HepG2 (cell line): ENCODE data around the gene ABTB2. TPM values are rescaled to one million over a fixed set of nuclear protein-coding genes. Genes with fewer than 3 reads are reported as not detected.

ENCODE experiments used
- ATAC-seq: fragments of 200-7000 bp; cut with Tn5 transposase; 3 replicates; pipeline ENCODE4 v1.9.1; 2020; ENCODE audit warnings: mild to moderate bottlenecking, moderate library complexity
- BruUV-seq: library from RNA; stranded (reverse); fragments of 400-500 nt; replicated peaks from 2 replicates; lab custom pipeline; 2021; lab: Mats Ljungman, UMichigan
- CTCF ChIA-PET: fragments of 300-600 bp; formaldehyde crosslinking; extraction: SDS; loops from one replicate; lab custom pipeline; 2021; ENCODE audit warnings: low total read pairs, inconsistent platforms, low intra/inter-chr PET ratio; lab: Yijun Ruan, JAX
- POLR2A ChIA-PET: fragments of 350-600 bp; sonication (Branson Sonifier 250); formaldehyde crosslinking; loops from one replicate; lab custom pipeline; 2020; ENCODE audit warnings: antibody characterized with exemption, inconsistent platforms; lab: Yijun Ruan, JAX
- DNase-seq: peaks from one replicate; pipeline ENCODE4 v3.0.0-alpha.2; 2015; ENCODE audit warnings: low spot score
- FAIRE-seq: peaks from 3 replicates; lab custom pipeline; 2011; peaks lifted over from hg19 to GRCh38; lab: Jason Lieb, UNC
- H2AFZ ChIP-seq: one replicate; pipeline ENCODE4 v1.6.1; 2011; ENCODE audit warnings: low read length, inconsistent platforms
- H3K27ac ChIP-seq: fragments of 300-600 bp; 3 replicates; pipeline ENCODE4 v1.8.0; 2011; ENCODE audit warnings: mixed run types, mild to moderate bottlenecking, mixed read lengths, low read length, inconsistent platforms; ENCODE audit not compliant: insufficient read depth; ENCODE audit errors: extremely low read length
- H3K27me3 ChIP-seq, 2 experiments: fragments of 200-600 bp in 1 of 2; 2 replicates in 1 of 2; 3 replicates in 1 of 2; pipeline versions ENCODE4 v1.6.0 to v1.8.0; 2011; ENCODE audit warnings: low read length in 2 of 2, mild to moderate bottlenecking in 2 of 2, moderate library complexity in 2 of 2, inconsistent platforms in 1 of 2; ENCODE audit not compliant: insufficient read depth in 2 of 2, control insufficient read depth in 1 of 2
- H3K36me3 ChIP-seq, 2 experiments: fragments of 200-600 bp in 1 of 2; replicated peaks in 1 of 2; 2 replicates in 1 of 2; 3 replicates in 1 of 2; pipeline versions ENCODE4 v1.5.1 to v1.8.0; 2011; ENCODE audit warnings: low read length in 2 of 2, inconsistent platforms in 1 of 2; ENCODE audit not compliant: insufficient read depth in 2 of 2, control insufficient read depth in 1 of 2
- H3K4me1 ChIP-seq: 2 replicates; pipeline ENCODE4 v1.5.1; 2012; ENCODE audit warnings: low read length, inconsistent platforms; ENCODE audit not compliant: insufficient read depth
- H3K4me2 ChIP-seq: 2 replicates; pipeline ENCODE4 v1.6.0; 2011; ENCODE audit warnings: low read depth, low read length, inconsistent platforms
- H3K4me3 ChIP-seq, 3 experiments: fragments of 200-600 bp in 1 of 3; sonication (generic), shearing (Covaris generic) in 1 of 3; replicated peaks in 1 of 3; 2 replicates each; pipeline ENCODE4 v1.5.1; 2011 to 2016; ENCODE audit warnings: low read length in 3 of 3, inconsistent platforms in 2 of 3, low read depth in 2 of 3, mild to moderate bottlenecking in 2 of 3, control low read depth in 1 of 3, mixed read lengths in 1 of 3; ENCODE audit not compliant: insufficient read depth in 1 of 3
- H3K79me2 ChIP-seq: one replicate; pipeline ENCODE4 v1.6.1; 2011; ENCODE audit warnings: low read length, inconsistent platforms; ENCODE audit not compliant: insufficient read depth
- H3K9ac ChIP-seq: 2 replicates; pipeline ENCODE4 v1.6.0; 2011; ENCODE audit warnings: mild to moderate bottlenecking, low read depth, low read length, inconsistent platforms; ENCODE audit not compliant: insufficient read depth
- H3K9me3 ChIP-seq: 2 replicates; pipeline ENCODE4 v1.5.1; 2012; ENCODE audit warnings: mild to moderate bottlenecking, low read length
- H4K20me1 ChIP-seq: 2 replicates; pipeline ENCODE4 v1.6.0; 2011; ENCODE audit warnings: inconsistent platforms, mild to moderate bottlenecking, low read length, moderate library complexity; ENCODE audit not compliant: insufficient read depth
- AHDC1 ChIP-seq: sonication (generic); formaldehyde crosslinking; IDR thresholded peaks from 2 replicates; pipeline ENCODE4 v1.5.1; 2020; ENCODE audit warnings: mild to moderate bottlenecking, missing genetic modification reagents, borderline replicate concordance
- LBX2 ChIP-seq: sonication (generic); formaldehyde crosslinking; IDR thresholded peaks from 2 replicates; pipeline ENCODE4 v1.5.0; 2020; ENCODE audit warnings: missing genetic modification reagents, mild to moderate bottlenecking, borderline replicate concordance
- NFATC3 ChIP-seq: sonication (generic); formaldehyde crosslinking; IDR thresholded peaks from 2 replicates; pipeline ENCODE4 v1.5.1; 2020; ENCODE audit warnings: mild to moderate bottlenecking, missing genetic modification reagents
- PITX1 ChIP-seq: sonication (generic); formaldehyde crosslinking; IDR thresholded peaks from 2 replicates; pipeline ENCODE4 v1.5.1; 2020; ENCODE audit warnings: mild to moderate bottlenecking, missing genetic modification reagents
- POLR2AphosphoS5 ChIP-seq: IDR thresholded peaks from 2 replicates; pipeline ENCODE4 v1.6.1; 2012; ENCODE audit warnings: low read depth, low read length
- RNF2 ChIP-seq: fragments of 450-650 bp; conservative IDR thresholded peaks from 2 replicates; pipeline ENCODE4 v1.6.1; 2016; ENCODE audit warnings: low read depth
- SNRNP70 ChIP-seq: fragments of 200-400 bp; formaldehyde crosslinking; IDR thresholded peaks from 2 replicates; pipeline ENCODE4 v1.6.1; 2017; ENCODE audit warnings: mild to moderate bottlenecking, low read depth, low read length, moderate library complexity
- SRF ChIP-seq: IDR thresholded peaks from 2 replicates; pipeline ENCODE4 v1.6.1; 2011; ENCODE audit warnings: mild to moderate bottlenecking, low read depth, low read length, moderate library complexity
- TOE1 ChIP-seq: sonication (generic); formaldehyde crosslinking; IDR thresholded peaks from 2 replicates; pipeline ENCODE4 v1.4.0; 2020; ENCODE audit warnings: mild to moderate bottlenecking, missing genetic modification reagents
- ZBTB4 ChIP-seq: sonication (generic); formaldehyde crosslinking; IDR thresholded peaks from 2 replicates; pipeline ENCODE4 v1.4.0; 2020; ENCODE audit warnings: missing genetic modification reagents, mild to moderate bottlenecking, borderline replicate concordance
- ZFY ChIP-seq: sonication (generic); formaldehyde crosslinking; IDR thresholded peaks from 2 replicates; pipeline ENCODE4 v1.4.0; 2020; ENCODE audit warnings: missing genetic modification reagents
- ZKSCAN8 ChIP-seq: IDR thresholded peaks from 2 replicates; pipeline ENCODE4 v1.6.1; 2016; ENCODE audit warnings: borderline replicate concordance, missing genetic modification reagents, missing compliant biosample characterization
- ZNF12 ChIP-seq: sonication (generic); formaldehyde crosslinking; IDR thresholded peaks from 2 replicates; pipeline ENCODE4 v1.5.0; 2020; ENCODE audit warnings: missing genetic modification reagents
- ZNF550 ChIP-seq: sonication (generic); formaldehyde crosslinking; IDR thresholded peaks from 2 replicates; pipeline ENCODE4 v1.4.0; 2020; ENCODE audit warnings: mild to moderate bottlenecking, missing genetic modification reagents, borderline replicate concordance
- WGBS: methylation state at CpG from one replicate; pipeline ENCODE4 v1.1.6; 2017; ENCODE audit warnings: low lambda C conversion rate; 5-methylcytosine and 5-hydroxymethylcytosine counted together
- in situ Hi-C: cut with HindIII; loops from 2 replicates; pipeline ENCODE4 v1.10.0; 2017; ENCODE audit warnings: low pct_unique_long_range_greater_than_20kb; ENCODE audit not compliant: extremely low pct_ligation_motif_present
- intact Hi-C: fragments of 100-400 bp; cut with micrococcal nuclease; formaldehyde crosslinking; loops from one replicate; pipeline ENCODE4 v1.10.0; 2022; ENCODE audit not compliant: unreplicated experiment
- polyA plus RNA-seq, 8 experiments: library from polyadenylated mRNA; depleted of rRNA in 3 of 8; stranded (reverse) in 7 of 8; unstranded in 1 of 8; fragments of >200 nt; fragmentation: Illumina TruSeq in 4 of 8; extraction: Trizol in 4 of 8; gene quantifications; 2 replicates each; pipeline versions ENCODE4 v1.2.1 to v1.2.3, GENCODE V29; 2011 to 2016; ENCODE audit warnings: low read depth in 4 of 8, missing spikeins in 1 of 8, mixed read lengths in 1 of 8; ENCODE audit not compliant: insufficient read depth in 1 of 8
- total RNA-seq, 5 experiments: library from RNA; depleted of rRNA; stranded (reverse); fragments of >200 nt; fragmentation: Illumina TruSeq; extraction: Trizol; gene quantifications; 2 replicates each; pipeline ENCODE4 v1.2.3, GENCODE V29; 2016; ENCODE audit warnings: low read depth in 1 of 5

Gene ABTB2
- total and polyA plus RNA-seq, 2 of the 13 experiments (the other 11 are each of a cell fraction or from before 2014, with no cell fraction given) = 5.1 to 15.4 TPM

GRCh38 chr11:34146411-34146810, 211.4 kb downstream of the ABTB2 start:
- Histone ChIP-seq H3K4me3 (no peak overlapping the region), H3K36me3 (peaks cover 44 to 92% of the 10 kb centered on the region in 2 experiments), H3K9me3 (no peaks in the 10 kb centered on the region), H3K4me1 (no peaks in the 10 kb centered on the region), H3K4me2 (no peak overlapping the region), H3K79me2 (no peaks in the 10 kb centered on the region), H4K20me1 (no peaks in the 10 kb centered on the region), H3K27me3 (no peaks in the 10 kb centered on the region), H3K9ac (no peak overlapping the region), H2AFZ (no peak overlapping the region), H3K27ac (no peak overlapping the region)
- WGBS = 95% methylated on average over 11 of the region's 12 CpGs
- POLR2A ChIA-PET = no interaction called here
- intact Hi-C loops = no loop called here
- in situ Hi-C loops = no loop called here
- TF ChIP-seq LBX2 (CRISPR knock-in tag) = no peak
- no peak for TF ChIP-seq PITX1 (CRISPR knock-in tag)
- no peak for TF ChIP-seq TOE1
- TF ChIP-seq ZNF12 = no peak
- no peak for TF ChIP-seq AHDC1
- TF ChIP-seq POLR2AphosphoS5 = no peak
- TF ChIP-seq ZKSCAN8 = no peak
- TF ChIP-seq SNRNP70 = no peak
- no peak for TF ChIP-seq ZFY
- no peak for TF ChIP-seq ZNF550
- TF ChIP-seq ZBTB4 (CRISPR knock-in tag) = no peak
- TF ChIP-seq SRF = no peak
- no peak for TF ChIP-seq RNF2
- TF ChIP-seq NFATC3 (CRISPR knock-in tag) = no peak
- FAIRE-seq = no peak
- ATAC-seq = no peak
- no peak for DNase-seq
- BruUV-seq = no TSS peak
- CTCF ChIA-PET = no interaction called here
